Prostate gland (tissue), 2 donors: Measurements from ENCODE around the gene GPATCH2. TPM values are rescaled to one million over a fixed set of nuclear protein-coding genes. Genes with fewer than 3 reads are reported as not detected.

Experiments used
- DNase-seq: peaks from one replicate; pipeline ENCODE4 v3.0.0-alpha.2; 2019; ENCODE audit warnings: low spot score
- H3K27ac ChIP-seq, 2 donors: fragments of 200-600 bp; sonication (generic); 2 replicates each; pipeline ENCODE4 v1.5.1; 2017 to 2019
- H3K27me3 ChIP-seq: fragments of 200-600 bp; sonication (generic); replicated peaks from 2 replicates; pipeline ENCODE4 v1.5.1; 2019; ENCODE audit not compliant: insufficient read depth
- H3K36me3 ChIP-seq, 2 donors: fragments of 200-600 bp; sonication (generic); 1 replicate in 1 of 2; 2 replicates in 1 of 2; pipeline versions ENCODE4 v1.5.1 to v1.8.1; 2017 to 2019
- H3K4me1 ChIP-seq: fragments of 200-600 bp; sonication (generic); replicated peaks from 2 replicates; pipeline ENCODE4 v1.5.1; 2019
- H3K4me3 ChIP-seq, 2 donors: fragments of 200-600 bp; sonication (generic); 2 replicates each; pipeline ENCODE4 v1.5.1; 2017 to 2019
- H3K9me3 ChIP-seq: fragments of 200-600 bp; sonication (generic); 2 replicates; pipeline ENCODE4 v1.5.1; 2017
- POLR2A ChIP-seq: fragments of 450-650 bp; IDR thresholded peaks from one replicate; pipeline ENCODE4 v1.6.1; 2016; ENCODE audit warnings: antibody characterized with exemption, mild to moderate bottlenecking
- POLR2AphosphoS5 ChIP-seq: sonication (generic); formaldehyde crosslinking; IDR thresholded peaks from one replicate; pipeline ENCODE4 v1.6.1; 2017; ENCODE audit warnings: antibody characterized with exemption
- WGBS: methylation state at CpG from one replicate; pipeline ENCODE4 v1.1.5; 2018; 5-methylcytosine and 5-hydroxymethylcytosine counted together
- intact Hi-C: fragments of 100-400 bp; cut with DNase I; formaldehyde crosslinking; loops from one replicate; pipeline ENCODE4 v1.14.2; 2022
- total RNA-seq, 2 donors: library from RNA; depleted of rRNA; stranded (reverse); fragments of >200 nt; gene quantifications; one replicate each; pipeline ENCODE4 v1.1.0, GENCODE V29; 2016
- TF ChIP-seq, protein P1 (sequence below), 4 experiments: fragments of 200-600 bp in 2 of 4; fragments of 450-650 bp in 2 of 4; sonication (generic) in 2 of 4; IDR thresholded peaks; 1 replicate in 3 of 4; 2 replicates in 1 of 4; pipeline ENCODE4 v1.5.1; 2016 to 2019; ENCODE audit warnings: antibody characterized with exemption in 4 of 4, mild to moderate bottlenecking in 2 of 4, moderate library complexity in 2 of 4

The GPATCH2 gene
- total RNA-seq, 2 donors from 2014 or later, result 15.1 to 16.8 TPM

DNA sequence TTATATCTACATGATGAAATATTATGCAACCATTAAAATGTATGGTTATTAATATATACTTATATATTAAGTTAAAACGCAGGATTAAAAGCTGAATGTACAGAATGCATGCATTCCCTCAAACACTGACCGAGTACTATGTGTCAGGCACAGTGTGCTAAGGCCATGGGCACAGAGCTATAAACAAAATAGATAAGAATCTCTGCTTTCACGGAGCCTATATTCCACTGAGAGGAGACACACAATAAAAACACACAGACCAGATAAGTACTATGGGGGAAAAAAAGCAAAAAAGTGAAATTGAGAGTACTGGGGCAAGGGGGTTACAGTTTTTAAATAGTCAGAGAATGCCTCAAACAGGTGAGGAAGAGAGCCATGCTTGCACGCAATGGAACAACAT, 62.7 kb downstream of the GPATCH2 start:
- TF ChIP-seq, protein P1, sequence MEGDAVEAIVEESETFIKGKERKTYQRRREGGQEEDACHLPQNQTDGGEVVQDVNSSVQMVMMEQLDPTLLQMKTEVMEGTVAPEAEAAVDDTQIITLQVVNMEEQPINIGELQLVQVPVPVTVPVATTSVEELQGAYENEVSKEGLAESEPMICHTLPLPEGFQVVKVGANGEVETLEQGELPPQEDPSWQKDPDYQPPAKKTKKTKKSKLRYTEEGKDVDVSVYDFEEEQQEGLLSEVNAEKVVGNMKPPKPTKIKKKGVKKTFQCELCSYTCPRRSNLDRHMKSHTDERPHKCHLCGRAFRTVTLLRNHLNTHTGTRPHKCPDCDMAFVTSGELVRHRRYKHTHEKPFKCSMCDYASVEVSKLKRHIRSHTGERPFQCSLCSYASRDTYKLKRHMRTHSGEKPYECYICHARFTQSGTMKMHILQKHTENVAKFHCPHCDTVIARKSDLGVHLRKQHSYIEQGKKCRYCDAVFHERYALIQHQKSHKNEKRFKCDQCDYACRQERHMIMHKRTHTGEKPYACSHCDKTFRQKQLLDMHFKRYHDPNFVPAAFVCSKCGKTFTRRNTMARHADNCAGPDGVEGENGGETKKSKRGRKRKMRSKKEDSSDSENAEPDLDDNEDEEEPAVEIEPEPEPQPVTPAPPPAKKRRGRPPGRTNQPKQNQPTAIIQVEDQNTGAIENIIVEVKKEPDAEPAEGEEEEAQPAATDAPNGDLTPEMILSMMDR (IDR thresholded peaks at IDR 0.05), result no peak
- TF ChIP-seq POLR2A, result no peak
- no peak for TF ChIP-seq POLR2AphosphoS5
- intact Hi-C loops, result no loop called here
- no peaks in the 10 kb centered on the region for H3K9me3 ChIP-seq
- DNase-seq, result no peak
- H3K4me3 ChIP-seq, result no peak overlapping the region
- H3K27ac ChIP-seq, result no peak overlapping the region
- WGBS, result 67% methylated on average over 4 of the region's 4 CpGs
- no peaks in the 10 kb centered on the region for H3K4me1 ChIP-seq
- no peaks in the 10 kb centered on the region for H3K27me3 ChIP-seq
- no peaks in the 10 kb centered on the region for H3K36me3 ChIP-seq

DNA sequence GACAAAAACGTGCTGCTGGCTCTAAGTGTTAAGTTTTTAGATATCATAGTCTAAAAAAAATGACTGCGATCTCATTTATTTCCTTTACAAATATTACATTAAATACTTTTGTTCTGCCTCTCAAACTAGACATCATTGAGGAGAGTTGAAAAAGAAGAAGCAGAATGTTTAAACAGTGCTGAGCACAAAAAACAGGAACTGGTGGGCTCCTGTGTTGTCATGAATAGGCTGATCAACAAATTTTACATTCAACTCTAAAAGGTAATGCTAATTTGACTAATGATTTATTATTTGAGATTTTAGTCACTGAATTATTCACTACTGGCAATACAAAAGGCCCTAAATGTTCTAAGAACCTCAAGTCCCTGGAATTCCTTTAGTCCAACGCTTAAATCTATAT, 66.1 kb downstream of the GPATCH2 start:
- intact Hi-C loops, result no loop called here
- TF ChIP-seq, protein P1 (IDR thresholded peaks at IDR 0.05), result no peak
- TF ChIP-seq POLR2AphosphoS5 (no peak), POLR2A (no peak)
- 91% methylated on average over 3 of the region's 3 CpGs for WGBS

DNA sequence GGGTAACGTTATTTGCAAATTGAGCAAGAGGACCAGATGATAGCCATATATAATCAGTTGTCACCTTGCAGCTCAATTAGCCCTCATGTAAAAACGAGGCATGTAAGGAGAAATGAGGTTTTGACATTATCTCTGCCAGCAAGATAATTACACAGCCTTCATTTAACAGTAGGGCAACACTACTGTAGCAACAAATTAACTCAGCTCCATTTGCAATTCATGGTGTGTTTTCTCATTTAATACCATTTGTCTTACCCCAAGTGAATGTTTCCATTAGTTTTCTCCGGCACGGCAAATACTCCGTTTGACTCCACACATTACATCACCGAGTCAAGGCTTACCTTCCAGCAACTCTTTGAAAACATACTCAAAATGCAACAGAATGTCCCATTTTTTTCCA, 66.7 kb downstream of the GPATCH2 start:
- no peaks in the 10 kb centered on the region for H3K27me3 ChIP-seq
- TF ChIP-seq POLR2A (no peak), POLR2AphosphoS5 (no peak)
- TF ChIP-seq, protein P1 (IDR thresholded peaks at IDR 0.05), result no peak
- H3K9me3 ChIP-seq, result no peaks in the 10 kb centered on the region
- H3K4me3 ChIP-seq, result no peak overlapping the region
- DNase-seq, result no peak
- no peaks in the 10 kb centered on the region for H3K4me1 ChIP-seq
- WGBS, result 77% methylated on average over 6 of the region's 6 CpGs
- no peaks in the 10 kb centered on the region for H3K36me3 ChIP-seq
- intact Hi-C loops, result no loop called here
- no peak overlapping the region for H3K27ac ChIP-seq

More for the DNA sequence above, 66.1 kb downstream of the GPATCH2 start:
- H3K27me3 ChIP-seq, result no peaks in the 10 kb centered on the region
- H3K4me3 ChIP-seq, result no peak overlapping the region
- H3K36me3 ChIP-seq, result no peaks in the 10 kb centered on the region
- no peaks in the 10 kb centered on the region for H3K9me3 ChIP-seq
- no peaks in the 10 kb centered on the region for H3K4me1 ChIP-seq
- no peak overlapping the region for H3K27ac ChIP-seq
- no peak for DNase-seq

DNA sequence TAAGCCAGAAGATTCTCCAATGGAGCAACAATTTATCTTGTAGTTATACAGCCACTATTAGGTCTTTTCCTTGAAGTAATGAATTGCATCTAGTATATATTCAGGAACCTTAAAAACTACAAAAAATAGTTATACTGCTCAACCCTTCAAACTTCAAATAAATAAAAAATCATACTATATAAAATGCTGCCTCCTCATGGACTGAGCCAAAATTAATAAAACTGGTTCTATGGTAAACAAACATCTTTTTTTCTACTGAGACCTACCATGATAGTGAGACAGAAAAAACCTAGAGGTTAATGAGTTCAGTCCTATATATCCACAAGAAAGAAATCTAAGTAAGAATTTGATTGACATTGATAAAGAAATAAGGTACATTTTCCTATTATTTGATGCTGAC, 67.7 kb downstream of the GPATCH2 start:
- TF ChIP-seq POLR2AphosphoS5 (no peak), POLR2A (no peak)
- TF ChIP-seq, protein P1 (IDR thresholded peaks at IDR 0.05), result no peak
- H3K9me3 ChIP-seq, result no peaks in the 10 kb centered on the region
- no peaks in the 10 kb centered on the region for H3K36me3 ChIP-seq
- no peak overlapping the region for H3K27ac ChIP-seq
- no peak for DNase-seq
- intact Hi-C loops, result no loop called here
- no peaks in the 10 kb centered on the region for H3K27me3 ChIP-seq
- no peak overlapping the region for H3K4me3 ChIP-seq
- no peaks in the 10 kb centered on the region for H3K4me1 ChIP-seq

DNA sequence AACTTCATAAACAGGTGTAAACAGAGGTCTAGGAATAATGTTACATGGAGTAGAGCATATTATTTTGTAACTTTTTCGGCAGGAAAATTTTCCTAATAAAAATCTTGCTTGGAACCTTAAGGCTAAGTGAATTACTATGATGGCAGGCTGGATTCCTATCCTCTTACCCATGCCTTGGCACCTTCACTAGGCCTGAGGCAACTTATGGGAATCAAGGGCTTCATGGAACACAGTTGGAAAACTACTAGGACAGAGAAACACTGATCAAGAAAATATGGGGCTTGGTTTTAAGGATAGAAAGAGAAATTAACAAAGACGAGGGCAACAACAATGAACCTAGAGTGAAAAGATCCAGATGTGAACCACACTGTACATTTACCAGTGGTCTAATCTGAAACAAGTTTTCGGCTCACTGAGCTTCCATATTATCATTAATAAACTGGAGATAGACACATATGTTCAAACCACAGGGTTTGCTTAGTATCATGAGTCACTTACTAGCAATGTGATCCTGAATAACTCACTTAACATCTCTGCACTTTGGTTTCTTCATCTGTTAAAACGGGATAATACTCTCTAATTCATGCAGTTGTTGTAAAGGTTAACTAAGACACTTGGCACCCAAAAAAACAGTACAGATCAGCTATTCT, 68.5 kb downstream of the GPATCH2 start:
- Histone ChIP-seq H3K4me1 (no peaks in the 10 kb centered on the region), H3K27ac (no peak overlapping the region), H3K9me3 (no peaks in the 10 kb centered on the region), H3K4me3 (no peak overlapping the region), H3K27me3 (no peaks in the 10 kb centered on the region), H3K36me3 (no peaks in the 10 kb centered on the region)
- DNase-seq, result no peak
- intact Hi-C loops, result no loop called here
- WGBS, result 87% methylated on average over 4 of the region's 4 CpGs
- TF ChIP-seq POLR2AphosphoS5 (no peak), POLR2A (no peak)
- TF ChIP-seq, protein P1 (IDR thresholded peaks at IDR 0.05), result no peak
